H9 (cell line): ENCODE results near the gene PFDN4. TPM values are rescaled to one million over a fixed set of nuclear protein-coding genes. Genes with fewer than 3 reads are reported as not detected.

Source experiments
- DNase-seq: peaks from one replicate; pipeline ENCODE4 v3.0.0-alpha.2; 2017
- H2AFZ ChIP-seq: one replicate; pipeline ENCODE4 v1.6.1; 2013; ENCODE audit warnings: mild to moderate bottlenecking, low read length, control low read depth, moderate library complexity
- H2AK5ac ChIP-seq: 2 replicates; pipeline ENCODE4 v1.6.1; 2013; ENCODE audit warnings: low read length, control low read depth, mixed read lengths; ENCODE audit not compliant: insufficient read length
- H2BK120ac ChIP-seq: one replicate; pipeline ENCODE4 v1.6.1; 2013; ENCODE audit warnings: low read depth, mild to moderate bottlenecking, low read length, control low read depth, inconsistent platforms; ENCODE audit not compliant: poor library complexity, severe bottlenecking
- H2BK12ac ChIP-seq: 2 replicates; pipeline ENCODE4 v1.6.1; 2013; ENCODE audit warnings: low read length, control low read depth, mixed read lengths, low read depth; ENCODE audit not compliant: insufficient read length
- H2BK15ac ChIP-seq: 2 replicates; pipeline ENCODE4 v1.6.1; 2013; ENCODE audit warnings: low read depth, low read length, control low read depth
- H2BK20ac ChIP-seq: one replicate; pipeline ENCODE4 v1.6.1; 2013; ENCODE audit warnings: low read depth, mild to moderate bottlenecking, low read length, control low read depth, inconsistent platforms; ENCODE audit not compliant: poor library complexity, severe bottlenecking
- H2BK5ac ChIP-seq: 2 replicates; pipeline ENCODE4 v1.6.1; 2013; ENCODE audit warnings: low read length, control low read depth, mixed read lengths; ENCODE audit not compliant: insufficient read length
- H3K14ac ChIP-seq: 2 replicates; pipeline ENCODE4 v1.6.1; 2013; ENCODE audit warnings: low read length, control low read depth; ENCODE audit not compliant: insufficient read depth
- H3K18ac ChIP-seq: 2 replicates; pipeline ENCODE4 v1.6.1; 2013; ENCODE audit warnings: low read depth, mild to moderate bottlenecking, mixed read lengths, low read length, control low read depth; ENCODE audit not compliant: insufficient read length
- H3K23ac ChIP-seq: 2 replicates; pipeline ENCODE4 v1.6.1; 2013; ENCODE audit warnings: low read length, control low read depth, mixed read lengths, low read depth; ENCODE audit not compliant: insufficient read length
- H3K23me2 ChIP-seq: 2 replicates; pipeline ENCODE4 v1.6.1; 2013; ENCODE audit warnings: low read depth, mild to moderate bottlenecking, mixed read lengths, low read length, control low read depth; ENCODE audit not compliant: insufficient read length, poor library complexity, severe bottlenecking
- H3K27ac ChIP-seq: 2 replicates; pipeline ENCODE4 v1.5.1; 2013; ENCODE audit warnings: low read length, control low read depth, mixed read lengths, low read depth; ENCODE audit not compliant: insufficient read length
- H3K27me3 ChIP-seq: 2 replicates; pipeline ENCODE4 v1.6.1; 2013; ENCODE audit warnings: low read length, control low read depth, inconsistent platforms; ENCODE audit not compliant: insufficient read depth
- H3K4ac ChIP-seq: 2 replicates; pipeline ENCODE4 v1.6.1; 2013; ENCODE audit warnings: low read depth, mild to moderate bottlenecking, control low read depth, inconsistent platforms, low read length, moderate library complexity
- H3K4me1 ChIP-seq: 2 replicates; pipeline ENCODE4 v1.6.1; 2013; ENCODE audit warnings: low read length, control low read depth, inconsistent platforms; ENCODE audit not compliant: insufficient read depth
- H3K4me2 ChIP-seq: 2 replicates; pipeline ENCODE4 v1.6.1; 2013; ENCODE audit warnings: low read length, control low read depth, mixed read lengths; ENCODE audit not compliant: insufficient read length, insufficient read depth
- H3K56ac ChIP-seq: 2 replicates; pipeline ENCODE4 v1.6.1; 2013; ENCODE audit warnings: low read depth, mild to moderate bottlenecking, mixed read lengths, low read length, control low read depth; ENCODE audit not compliant: insufficient read length
- H3K79me1 ChIP-seq: 2 replicates; pipeline ENCODE4 v1.6.1; 2013; ENCODE audit warnings: low read depth, mild to moderate bottlenecking, moderate library complexity, low read length, control low read depth, inconsistent platforms; ENCODE audit not compliant: insufficient read depth, poor library complexity, severe bottlenecking
- H3K79me2 ChIP-seq: 2 replicates; pipeline ENCODE4 v1.6.1; 2013; ENCODE audit warnings: low read length, control low read depth, inconsistent platforms; ENCODE audit not compliant: insufficient read depth
- H3K9ac ChIP-seq: 2 replicates; pipeline ENCODE4 v1.6.1; 2013; ENCODE audit warnings: low read length, control low read depth, mixed read lengths; ENCODE audit not compliant: insufficient read length; ENCODE audit errors: extremely low read depth
- H3K9me3 ChIP-seq: one replicate; pipeline ENCODE4 v1.6.1; 2013; ENCODE audit warnings: low read depth, low read length, inconsistent platforms; ENCODE audit not compliant: control insufficient read depth
- H3T11ph ChIP-seq: one replicate; pipeline ENCODE4 v1.6.1; 2013; ENCODE audit warnings: mild to moderate bottlenecking, low read length, control low read depth, inconsistent platforms
- H4K20me1 ChIP-seq: one replicate; pipeline ENCODE4 v1.6.1; 2013; ENCODE audit not compliant: control insufficient read depth, insufficient read length, insufficient read depth
- H4K5ac ChIP-seq: 2 replicates; pipeline ENCODE4 v1.6.1; 2013; ENCODE audit warnings: low read depth, mild to moderate bottlenecking, mixed read lengths, low read length, control low read depth; ENCODE audit not compliant: insufficient read length
- H4K8ac ChIP-seq: replicated peaks from 2 replicates; pipeline ENCODE4 v1.6.1; 2013; ENCODE audit warnings: low read length, control low read depth, mixed read lengths, low read depth; ENCODE audit not compliant: insufficient read length
- H4K91ac ChIP-seq: 2 replicates; pipeline ENCODE4 v1.6.1; 2013; ENCODE audit warnings: low read depth, mild to moderate bottlenecking, moderate library complexity, mixed read lengths, low read length, control low read depth; ENCODE audit not compliant: insufficient read length
- H3K27ac Mint-ChIP-seq, 3 experiments: 2 replicates in 2 of 3; 3 replicates in 1 of 3; pipeline ENCODE4 v1.8.0; 2020 to 2021; ENCODE audit warnings: mixed read lengths in 3 of 3, mild to moderate bottlenecking in 1 of 3, moderate library complexity in 1 of 3
- H3K27me3 Mint-ChIP-seq: 2 replicates; pipeline ENCODE4 v1.8.0; 2021; ENCODE audit warnings: low read depth, mild to moderate bottlenecking, moderate library complexity, mixed read lengths
- H3K36me3 Mint-ChIP-seq, 3 experiments: 2 replicates in 2 of 3; 3 replicates in 1 of 3; pipeline ENCODE4 v1.8.0; 2020 to 2021; ENCODE audit warnings: low read depth in 3 of 3, mixed read lengths in 3 of 3; ENCODE audit not compliant: insufficient read depth in 1 of 3
- H3K4me1 Mint-ChIP-seq, 2 experiments: 2 replicates each; pipeline ENCODE4 v1.8.0; 2020; ENCODE audit warnings: mixed read lengths in 2 of 2
- H3K4me3 Mint-ChIP-seq, 2 experiments: 2 replicates in 1 of 2; 3 replicates in 1 of 2; pipeline ENCODE4 v1.8.0; 2020 to 2021; ENCODE audit warnings: mild to moderate bottlenecking in 2 of 2, mixed read lengths in 2 of 2, moderate library complexity in 1 of 2
- H3K9me3 Mint-ChIP-seq, 2 experiments: 2 replicates in 1 of 2; 3 replicates in 1 of 2; pipeline ENCODE4 v1.8.0; 2020; ENCODE audit warnings: mild to moderate bottlenecking in 2 of 2, mixed read lengths in 2 of 2, moderate library complexity in 1 of 2
- CTCF ChIP-seq: fragments of 200-600 bp; sonication (generic); conservative IDR thresholded peaks from 3 replicates; pipeline ENCODE4 v1.8.0; 2021; ENCODE audit warnings: antibody characterized with exemption, mild to moderate bottlenecking
- WGBS: extraction: QIAGEN DNeasy Blood & Tissue Kit; methylation state at CpG from one replicate; pipeline ENCODE4 v1.1.7; 2013; ENCODE audit warnings: missing lambda C conversion rate, low lambda C conversion rate, mixed read lengths; ENCODE audit not compliant: insufficient read length; ENCODE audit errors: extremely low coverage; 5-methylcytosine and 5-hydroxymethylcytosine counted together
- total RNA-seq: library from RNA; stranded (reverse); gene quantifications from 2 replicates; pipeline ENCODE4 v1.2.1, GENCODE V29; 2021

The PFDN4 gene
- total RNA-seq, 1 experiment from 2014 or later: 73.6 TPM

GRCh38 chr20:54167909-54168872, 39.7 kb upstream of the PFDN4 start:
- H4K5ac ChIP-seq: no peak overlapping the region
- H4K20me1 ChIP-seq: no peaks in the 10 kb centered on the region
- H3K18ac ChIP-seq: no peak overlapping the region
- H3K56ac ChIP-seq: no peak overlapping the region
- no peaks in the 10 kb centered on the region for H3K9me3 ChIP-seq
- no peaks in the 10 kb centered on the region for H3K79me2 ChIP-seq
- WGBS: no CpG with 5 or more reads among the region's 11 CpGs
- TF ChIP-seq CTCF: no peak
- H3K27ac ChIP-seq: no peak overlapping the region
- no peak overlapping the region for H2BK5ac ChIP-seq
- no peak overlapping the region for H4K91ac ChIP-seq
- no peak overlapping the region for H3K14ac ChIP-seq
- H3T11ph ChIP-seq: no peak overlapping the region
- Mint-ChIP-seq H3K4me3 (no peak overlapping the region), H3K27ac (no peak overlapping the region), H3K4me1 (peaks cover 4 to 13% of the 10 kb centered on the region in 2 experiments; a peak in 2 of 4 replicates), H3K27me3 (peaks cover 59% of the 10 kb centered on the region), H3K9me3 (no peaks in the 10 kb centered on the region; a peak in 1 of 5 replicates), H3K36me3 (no peaks in the 10 kb centered on the region)
- no peaks in the 10 kb centered on the region for H3K79me1 ChIP-seq
- H2AK5ac ChIP-seq: no peak overlapping the region
- no peak overlapping the region for H4K8ac ChIP-seq
- H2AFZ ChIP-seq: no peak overlapping the region
- no peak overlapping the region for H3K23ac ChIP-seq
- no peak for DNase-seq
- no peak overlapping the region for H3K9ac ChIP-seq
- H2BK120ac ChIP-seq: no peak overlapping the region
- no peak overlapping the region for H2BK12ac ChIP-seq
- no peaks in the 10 kb centered on the region for H3K4me1 ChIP-seq
- H3K4ac ChIP-seq: no peak overlapping the region
- H3K27me3 ChIP-seq: peaks cover 21% of the 10 kb centered on the region; the same call in 1 of the 2 replicates
- H2BK15ac ChIP-seq: no peak overlapping the region
- peaks cover 7% of the 10 kb centered on the region for H3K23me2 ChIP-seq
- no peak overlapping the region for H2BK20ac ChIP-seq
- no peak overlapping the region for H3K4me2 ChIP-seq
